Measurements from ENCODE around the gene ADAMTS13. TPM values are rescaled to one million over a fixed set of nuclear protein-coding genes. Genes with fewer than 3 reads are reported as not detected.
"Not testable (repeated sequence)": the region's sequence is repeated elsewhere in the genome, so short reads cannot be mapped to it uniquely, and the experiment has no call there.

The ADAMTS13 gene
- polyA plus RNA-seq (ENCODE audit: insufficient read depth in 1 of 5, insufficient read length in 5 of 5, low replicate concordance in 1 of 5), result 10 to 100 TPM in 1 of 5 donors, 1 to 10 TPM in 4; 5.3 to 10.3 (median 8.5) TPM
- long read RNA-seq, donor 1, partial matches to known transcripts, result 20 of 29 reads
- long read RNA-seq, donor 1, other reads (novel, unspliced or antisense), result 9 of 29 reads
- long read RNA-seq, donor 2, full-length matches to known transcripts, result 1 of 1 reads
- long read RNA-seq, donor 2, partial matches to known transcripts, result 0 of 1 reads
- long read RNA-seq, donor 2, other reads (novel, unspliced or antisense), result 0 of 1 reads
- long read RNA-seq, donor 3, result 0 reads
- long read RNA-seq, donor 4, partial matches to known transcripts, result 23 of 30 reads
- long read RNA-seq, donor 4, other reads (novel, unspliced or antisense), result 7 of 30 reads
- long read RNA-seq, donor 5, result 0 reads
- long read RNA-seq, donor 6, result 0 reads
- long read RNA-seq, donor 7, result 0 reads
- long read RNA-seq, donor 8, result 0 reads

DNA sequence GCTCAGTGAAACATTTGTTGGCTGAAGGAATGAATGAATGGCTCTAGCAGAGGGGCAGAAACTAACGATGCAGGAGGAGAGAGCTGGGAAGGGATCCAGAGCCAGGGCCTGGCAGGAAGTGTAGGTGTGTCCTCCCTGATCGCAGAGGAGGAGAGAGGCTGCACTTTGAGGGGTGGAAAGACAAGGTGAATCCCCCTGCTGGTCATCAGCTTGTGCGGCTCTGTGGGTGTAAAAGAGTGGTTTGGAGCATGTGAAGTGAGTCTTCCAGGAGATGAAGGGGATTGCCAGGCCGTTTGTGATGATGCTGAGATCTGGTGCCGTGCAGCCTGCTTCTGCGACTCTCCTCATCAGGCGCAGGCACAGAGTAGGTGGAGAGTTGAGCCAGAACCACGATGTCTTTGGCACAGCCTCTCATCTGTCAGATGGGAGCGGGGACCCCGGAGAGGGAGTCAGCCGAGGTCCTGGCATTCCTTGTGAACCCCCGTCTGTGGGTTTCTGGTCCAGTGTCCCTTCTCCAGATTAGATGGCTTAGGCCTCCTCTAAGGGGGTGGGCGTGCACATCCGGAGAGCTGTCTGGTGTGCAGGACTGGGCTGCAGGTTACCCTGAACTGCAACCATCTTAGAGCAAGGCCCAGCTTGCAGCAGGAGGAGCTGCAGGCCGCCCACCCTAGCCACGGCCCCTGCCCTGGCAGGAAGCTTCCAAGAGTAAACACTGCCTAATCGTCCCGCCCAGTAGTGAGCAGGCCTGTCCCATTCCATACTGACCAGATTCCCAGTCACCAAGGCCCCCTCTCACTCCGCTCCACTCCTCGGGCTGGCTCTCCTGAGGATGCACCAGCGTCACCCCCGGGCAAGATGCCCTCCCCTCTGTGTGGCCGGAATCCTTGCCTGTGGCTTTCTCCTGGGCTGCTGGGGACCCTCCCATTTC is at the start of gene ADAMTS13:
Gene ADAMTS13, plus strand, starts transcription at position 753 of the 928 bp plus-strand sequence. Its CDS starts 77 bp downstream, at position 830.
- no peak for DNase-seq

DNA sequence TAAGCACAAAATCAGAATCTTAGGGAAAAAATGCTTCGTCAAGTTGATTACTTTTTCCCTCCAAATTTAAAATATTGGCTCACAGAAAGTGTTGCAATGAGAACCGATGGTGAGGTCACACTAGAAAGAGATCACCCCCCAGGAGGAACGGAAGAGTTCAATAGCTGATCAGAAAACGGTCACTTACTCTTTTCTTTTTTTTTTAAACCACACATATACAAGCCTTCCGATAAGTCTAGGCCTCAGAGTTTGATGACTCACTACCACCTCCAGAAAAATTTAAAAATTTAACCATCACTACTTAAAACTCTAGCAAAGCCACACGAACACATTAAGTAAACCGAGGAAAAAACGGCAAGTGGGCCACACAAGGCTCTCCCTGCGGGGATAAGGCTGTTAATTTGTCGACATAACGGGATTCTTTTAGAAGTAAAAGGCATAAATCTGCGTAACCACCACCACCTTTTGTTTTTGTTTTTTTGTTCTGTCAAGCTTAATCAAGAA is 47.5 kb upstream of the ADAMTS13 start:
- DNase-seq, result no peak

DNA sequence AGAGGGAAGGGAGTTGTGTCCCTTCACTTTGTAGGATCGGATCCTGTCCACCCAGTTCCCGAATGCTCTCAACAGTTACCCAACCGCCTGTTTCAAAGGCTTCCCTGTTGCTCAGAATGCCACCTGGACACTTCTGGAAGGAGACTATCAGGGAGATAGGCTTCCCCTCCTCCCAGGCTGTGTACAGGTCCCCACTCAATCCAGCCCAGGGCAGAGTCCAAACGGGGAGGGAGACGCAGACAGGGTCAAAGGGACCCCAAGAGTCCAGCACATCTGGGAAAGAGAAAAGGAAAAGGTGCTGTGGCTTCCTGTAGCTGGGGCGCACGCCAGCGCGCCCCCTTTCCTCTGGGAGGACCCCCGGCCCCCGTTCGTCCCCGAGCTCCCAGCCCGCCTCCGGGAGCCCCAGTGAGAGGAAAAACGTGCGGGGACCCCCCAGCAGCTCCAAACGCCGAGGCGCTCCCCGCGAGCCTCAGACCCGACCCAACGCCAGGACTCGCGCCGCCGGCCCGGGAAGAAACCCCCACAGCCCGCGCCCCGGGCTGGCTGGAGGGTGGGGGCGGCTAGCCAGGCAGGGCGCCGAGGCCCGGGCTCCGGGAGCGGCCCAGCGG is 46.9 kb upstream of the ADAMTS13 start:
- DNase-seq, result peak in 1 of 2 donors; percentile 20

DNA sequence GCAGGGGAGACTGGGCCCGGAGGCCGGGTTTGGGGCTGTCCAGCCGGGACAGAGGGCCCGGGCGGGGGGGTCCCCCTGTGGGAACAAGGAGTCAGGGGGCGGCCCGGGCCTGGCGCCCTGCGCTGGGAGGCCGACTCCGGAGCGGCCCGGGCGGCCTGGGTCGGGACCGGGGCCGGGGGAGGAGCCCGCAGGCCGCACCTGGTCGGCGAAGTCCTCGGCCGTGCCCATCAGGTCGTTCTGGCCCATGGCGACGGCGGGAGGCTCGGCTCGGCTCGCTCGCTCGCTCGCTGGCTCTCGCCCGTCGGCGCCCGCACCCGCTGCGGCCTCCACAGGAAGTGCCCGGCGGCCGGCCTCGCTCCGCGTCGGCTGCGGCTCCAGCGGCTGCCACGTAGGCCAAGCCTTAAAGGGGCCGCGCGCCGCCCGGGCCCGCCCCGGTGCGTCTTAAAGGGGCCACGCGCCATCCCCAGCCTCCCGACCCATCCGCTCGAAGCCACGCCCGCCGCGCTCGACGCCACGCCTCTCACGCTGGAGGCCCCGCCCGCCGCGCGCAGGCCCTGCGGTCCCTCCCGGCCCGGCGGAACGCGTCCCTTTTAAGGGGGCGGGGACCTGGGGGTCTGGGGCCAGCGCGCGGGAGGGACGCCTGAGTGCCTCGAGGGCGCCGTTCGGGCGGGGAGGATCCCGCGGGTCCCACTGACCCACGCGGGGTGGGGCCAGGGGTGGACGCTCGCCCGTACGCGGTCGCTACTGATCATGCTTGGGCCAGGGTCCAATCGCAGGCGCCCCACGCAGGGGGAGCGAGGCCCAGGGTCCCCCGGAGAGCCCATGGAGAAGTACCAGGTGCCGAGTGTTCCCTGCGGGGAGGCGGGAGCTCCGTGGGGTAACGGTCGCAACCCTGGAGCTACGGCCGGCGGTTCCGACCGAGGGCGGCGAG is 46.2 kb upstream of the ADAMTS13 start, which contains the start of the genes STKLD1 and SURF4:
Gene STKLD1, plus strand, starts transcription at position 643 of the 931 bp plus-strand sequence. Its CDS starts 108 bp downstream, at position 751.
Gene SURF4, minus strand, starts transcription at position 337 of the 931 bp plus-strand sequence. Its CDS starts 91 bp downstream, at position 246.
- DNase-seq, result peak; percentile 94 to 96

DNA sequence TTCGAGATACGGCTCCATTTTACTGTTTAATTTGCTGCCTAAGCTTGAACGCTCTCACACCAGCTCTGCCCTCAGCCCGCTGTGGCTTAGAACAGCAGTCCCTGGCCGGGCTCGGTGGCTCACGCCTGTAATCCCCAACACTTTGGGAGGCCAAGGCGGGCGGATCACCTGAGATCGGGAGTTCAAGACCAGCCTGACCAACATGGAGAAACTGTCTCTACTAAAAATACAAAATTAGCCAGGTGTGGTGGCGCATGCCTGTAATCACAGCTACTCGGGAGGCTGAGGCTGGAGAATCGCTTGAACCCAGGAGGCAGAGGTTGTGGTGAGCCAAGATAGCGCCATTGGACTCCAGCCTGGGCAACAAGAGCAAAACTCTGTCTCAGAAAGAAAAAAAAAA is 44.9 kb upstream of the ADAMTS13 start:
- not testable (repeated sequence) for DNase-seq

DNA sequence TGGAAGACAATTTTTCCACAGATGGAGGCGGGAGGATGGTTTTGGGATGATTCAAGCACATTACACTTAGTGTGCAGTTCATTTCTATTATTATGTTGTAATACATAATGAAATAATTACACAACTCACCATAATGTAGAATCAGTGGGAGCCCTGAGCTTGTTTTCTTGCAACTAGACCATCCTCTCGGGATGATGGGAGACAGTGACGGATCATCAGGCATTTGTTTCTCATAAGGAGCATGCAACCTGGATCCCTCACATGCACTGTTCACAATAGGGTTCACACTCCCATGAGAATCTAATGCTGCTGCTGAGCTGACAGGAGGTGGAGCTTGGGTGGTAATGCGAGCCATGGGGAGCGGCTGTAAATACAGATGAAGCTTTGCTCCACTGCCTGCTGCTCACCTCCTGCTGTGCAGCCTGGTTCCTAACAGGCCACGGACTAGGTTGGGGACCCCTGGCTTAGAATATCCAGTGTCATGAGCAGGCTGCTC is 44.4 kb upstream of the ADAMTS13 start:
- no peak for DNase-seq

DNA sequence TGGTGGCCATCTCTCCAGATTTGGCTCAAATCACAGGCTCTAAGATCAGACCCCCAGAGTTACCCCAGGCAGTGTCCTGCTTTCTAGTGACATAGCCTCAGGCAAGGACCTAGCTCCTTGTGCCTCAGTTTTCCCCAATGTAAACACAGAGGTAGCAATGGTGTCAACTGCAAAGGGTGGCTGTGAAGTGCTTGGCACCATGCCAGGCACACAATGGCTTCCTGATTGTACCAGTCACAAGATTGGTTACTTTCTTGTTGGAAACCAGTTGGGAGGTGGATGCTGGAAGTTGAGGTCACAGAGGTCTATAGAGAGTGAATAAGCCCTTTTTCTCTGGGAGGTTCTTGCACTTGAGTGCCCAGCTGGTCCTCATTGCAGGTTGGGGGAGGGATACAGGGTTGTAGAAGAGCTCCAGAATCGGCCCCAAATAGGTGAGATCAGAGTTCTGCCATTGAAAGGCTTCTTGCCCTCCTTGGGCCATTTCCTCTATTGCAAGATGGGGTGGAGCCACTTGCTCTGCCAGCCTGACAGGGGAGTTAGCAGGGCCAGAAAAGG is 43.7 kb upstream of the ADAMTS13 start:
- DNase-seq, result no peak

DNA sequence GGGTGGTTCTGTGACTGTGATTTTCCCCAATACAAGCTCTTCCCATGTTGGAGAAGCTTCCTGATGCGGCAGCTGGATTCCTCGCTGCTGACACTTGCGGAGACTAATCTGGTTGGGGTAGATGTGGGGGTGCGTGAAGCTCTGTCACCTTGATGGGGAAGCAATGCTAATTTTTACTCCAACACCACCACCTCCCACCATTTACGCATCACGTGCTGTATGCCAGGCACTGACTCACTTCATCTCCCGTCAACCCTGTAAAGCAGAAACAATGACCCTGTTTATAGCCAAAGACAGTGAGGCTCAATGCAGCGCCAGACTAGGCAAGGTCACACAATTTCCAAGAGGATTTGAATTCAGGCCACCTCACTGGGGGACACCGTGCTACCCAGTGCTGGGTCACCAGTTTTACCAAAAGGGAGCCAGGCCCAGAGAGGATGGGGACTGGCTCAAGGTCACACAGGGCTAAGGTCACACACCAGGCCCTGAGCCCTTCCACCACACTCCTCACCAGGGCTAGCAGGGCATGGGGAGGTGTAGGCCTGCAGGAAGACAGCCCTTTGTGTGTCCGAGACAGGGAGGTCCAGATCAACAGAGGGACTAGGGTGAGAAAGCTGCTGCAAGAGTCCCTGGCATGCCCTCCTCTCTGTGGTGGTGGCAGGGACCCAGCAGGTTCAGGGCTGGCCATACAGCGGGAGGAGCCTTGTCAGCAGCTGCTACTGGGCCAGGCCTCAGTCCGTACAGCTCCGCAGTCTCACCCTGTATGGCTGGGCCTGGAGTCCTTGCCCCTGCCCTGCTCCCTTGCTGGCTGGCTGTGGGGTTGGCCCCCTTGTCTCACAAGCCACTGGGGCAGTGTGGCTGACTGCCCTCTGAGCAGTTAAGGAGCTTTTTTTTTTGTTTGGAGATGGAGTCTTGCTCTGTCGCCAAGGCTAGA is 42.7 kb upstream of the ADAMTS13 start:
- DNase-seq, result no peak

DNA sequence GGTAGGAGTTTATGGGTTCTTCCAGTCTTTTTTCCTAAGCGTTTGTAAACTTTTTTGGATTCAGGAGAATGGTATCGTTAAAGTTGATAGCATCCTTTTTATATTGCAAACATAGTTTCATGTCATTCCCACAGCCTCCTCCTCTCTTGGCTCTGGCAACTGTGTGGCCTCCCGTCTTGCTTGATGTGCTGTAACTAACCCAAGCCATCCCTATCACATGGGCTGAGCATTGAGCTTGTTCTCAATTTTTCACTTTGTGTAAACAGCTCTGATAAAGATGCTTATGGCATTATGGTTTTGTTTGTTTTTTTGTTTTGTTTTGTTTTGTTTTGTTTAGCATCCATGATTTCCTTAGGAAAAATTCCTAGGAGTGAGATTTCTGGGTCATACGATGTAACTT is 41.4 kb upstream of the ADAMTS13 start:
- DNase-seq, result no peak

DNA sequence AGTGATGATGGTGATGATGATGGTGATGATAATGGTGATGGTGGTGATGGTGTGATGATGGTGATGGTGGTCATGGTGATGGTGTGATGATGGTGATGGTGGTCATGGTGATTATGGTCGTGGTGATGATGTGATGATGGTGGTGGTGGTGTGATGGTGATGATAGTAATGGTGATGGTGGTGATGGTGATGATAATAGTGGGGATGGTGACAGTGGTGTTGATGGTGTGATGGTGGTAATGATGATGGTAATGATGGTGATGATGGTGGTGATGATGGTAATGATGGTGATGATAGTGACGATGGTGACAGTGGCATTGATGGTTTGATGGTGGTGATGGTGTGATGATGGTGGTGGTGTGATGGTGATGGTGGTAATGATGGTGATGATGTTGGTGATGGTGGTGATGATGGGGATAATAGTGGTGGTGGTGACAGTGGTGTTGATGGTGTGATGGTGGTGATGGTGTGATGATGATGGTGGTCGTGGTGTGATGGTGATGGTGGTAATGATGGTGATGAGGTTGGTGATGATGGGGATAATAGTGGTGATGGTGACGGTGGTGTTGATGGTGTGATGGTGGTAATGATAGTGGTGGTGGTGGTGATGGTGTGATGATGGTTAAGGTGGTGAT is 39.5 kb upstream of the ADAMTS13 start:
- DNase-seq, result no peak

DNA sequence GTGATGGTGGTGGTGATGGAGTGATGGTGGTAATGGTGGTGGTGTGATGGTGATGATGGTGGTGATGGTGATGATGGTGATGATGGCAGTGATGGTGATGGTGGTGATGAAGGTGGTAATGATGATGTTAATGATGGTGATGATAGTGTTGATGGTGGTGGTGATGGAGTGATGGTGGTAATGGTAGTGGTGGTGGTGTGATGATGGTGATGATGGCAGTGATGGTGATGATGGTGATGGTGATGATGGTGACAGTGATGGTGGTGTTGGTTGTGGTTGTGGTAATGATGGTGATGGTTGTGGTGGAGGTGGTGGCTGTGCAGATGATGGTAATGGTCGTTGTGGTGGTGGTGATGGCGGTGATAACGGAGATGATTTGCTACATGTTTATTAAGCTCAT is 38.7 kb upstream of the ADAMTS13 start:
- DNase-seq, result no peak

GRCh38 chr9:133384736-133385321 is 37.3 kb upstream of the ADAMTS13 start:
- DNase-seq, result no peak

GRCh38 chr9:133385452-133385851 is 36.7 kb upstream of the ADAMTS13 start:
- DNase-seq, result no peak

- no peak for DNase-seq
These were observed 35.8 kb upstream of the ADAMTS13 start for GRCh38 chr9:133386338-133386737.

DNA sequence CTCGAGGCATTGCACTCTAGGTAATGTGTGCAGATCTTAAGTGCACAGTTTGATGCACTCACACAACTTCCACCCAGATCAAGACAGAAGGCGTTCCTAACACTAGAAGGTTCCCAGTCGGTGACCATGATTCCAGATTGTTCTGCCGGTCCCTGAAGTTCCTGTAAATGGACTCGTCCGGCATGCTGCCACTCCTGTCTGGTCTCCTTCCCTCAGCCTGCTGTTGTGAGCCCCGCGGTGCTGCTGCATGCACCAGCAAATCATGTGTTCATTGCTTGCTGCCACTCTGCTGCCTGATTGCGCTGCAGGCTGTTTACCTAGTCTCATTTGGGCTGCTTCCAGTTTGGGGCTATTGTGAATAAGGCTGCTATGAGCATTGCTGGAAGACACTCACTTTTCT is 34.5 kb upstream of the ADAMTS13 start:
- DNase-seq, result no peak

DNA sequence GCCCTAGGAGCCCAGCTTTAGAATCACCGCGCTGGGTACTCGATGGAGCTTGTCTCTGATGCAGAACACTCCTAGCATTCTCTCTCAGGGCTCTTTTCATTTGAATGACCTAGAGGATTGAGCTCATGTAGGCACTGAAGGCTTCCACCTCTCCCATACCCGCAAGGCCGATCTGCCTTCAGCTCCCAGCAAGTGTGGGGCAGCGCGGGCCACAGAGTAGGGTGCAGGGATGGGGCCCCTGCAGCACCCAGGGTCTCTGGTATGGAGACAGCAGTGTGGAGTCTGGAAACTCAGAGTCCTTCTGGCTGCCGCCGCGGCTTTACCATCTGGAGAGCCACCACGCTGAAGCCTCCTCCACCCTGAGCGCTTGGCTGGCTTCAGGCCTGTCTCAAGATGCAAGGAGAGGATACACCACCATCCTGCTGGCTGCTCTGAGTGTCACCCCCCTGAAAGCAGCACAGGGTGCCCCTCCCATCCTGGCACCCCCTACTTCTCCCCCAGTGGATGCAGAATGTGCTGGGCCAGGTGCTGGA is 33.1 kb upstream of the ADAMTS13 start:
- no peak for DNase-seq

GRCh38 chr9:133389562-133389961 is 32.6 kb upstream of the ADAMTS13 start:
- DNase-seq, result no peak
